Putamen (tissue), 1 donor: ENCODE results near the gene IL13RA1.
"Not testable (repeated sequence)": the region's sequence is repeated elsewhere in the genome, so short reads cannot be mapped to it uniquely, and the experiment has no call there.

Experiments
- DNase-seq: peaks from one replicate; pipeline ENCODE4 v3.0.0-alpha.2; 2016; ENCODE audit warnings: low spot score

The IL13RA1 gene

GRCh38 chrX:118729042-118729652 lies 1.7 kb downstream of the IL13RA1 start:
- no peak for DNase-seq

GRCh38 chrX:118730500-118731247 lies 3.3 kb downstream of the IL13RA1 start:
- no peak for DNase-seq

- not testable (repeated sequence) for DNase-seq
Observed at GRCh38 chrX:118732551-118732950, 5.1 kb downstream of the IL13RA1 start.

- no peak for DNase-seq
Observed at GRCh38 chrX:118734909-118735308, 7.5 kb downstream of the IL13RA1 start.

GRCh38 chrX:118736394-118737010 lies 9.1 kb downstream of the IL13RA1 start:
- no peak for DNase-seq

- DNase-seq = no peak
Observed at GRCh38 chrX:118739577-118739976, 12.2 kb downstream of the IL13RA1 start.

GRCh38 chrX:118740276-118740889 lies 13.0 kb downstream of the IL13RA1 start:
- no peak for DNase-seq

GRCh38 chrX:118742176-118742575 lies 14.8 kb downstream of the IL13RA1 start:
- DNase-seq = no peak

GRCh38 chrX:118745570-118745969 lies 18.2 kb downstream of the IL13RA1 start:
- DNase-seq = no peak

GRCh38 chrX:118751950-118752783 lies 24.8 kb downstream of the IL13RA1 start:
- DNase-seq = no peak

- DNase-seq = no peak
Observed at GRCh38 chrX:118755633-118756032, 28.2 kb downstream of the IL13RA1 start.

GRCh38 chrX:118756101-118756500 lies 28.7 kb downstream of the IL13RA1 start:
- DNase-seq = no peak

- DNase-seq = no peak
Observed at GRCh38 chrX:118758511-118758910, 31.1 kb downstream of the IL13RA1 start.

- DNase-seq = no peak
Observed at GRCh38 chrX:118760025-118760424, 32.6 kb downstream of the IL13RA1 start.

- DNase-seq = no peak
Observed at GRCh38 chrX:118761939-118762707, 34.7 kb downstream of the IL13RA1 start.

GRCh38 chrX:118763489-118763888 lies 36.1 kb downstream of the IL13RA1 start:
- no peak for DNase-seq

GRCh38 chrX:118764122-118764521 lies 36.7 kb downstream of the IL13RA1 start:
- DNase-seq = no peak

- no peak for DNase-seq
Observed at GRCh38 chrX:118770133-118770760, 42.8 kb downstream of the IL13RA1 start.

- no peak for DNase-seq
Observed at GRCh38 chrX:118772051-118772450, 44.6 kb downstream of the IL13RA1 start.

- no peak for DNase-seq
Observed at GRCh38 chrX:118773782-118774181, 46.4 kb downstream of the IL13RA1 start.

- peak; percentile 18 for DNase-seq
Observed at GRCh38 chrX:118779581-118779980, 52.2 kb downstream of the IL13RA1 start.
